Measurements from ENCODE around the gene TRIOBP. TPM values are rescaled to one million over a fixed set of nuclear protein-coding genes. Genes with fewer than 3 reads are reported as not detected.

TRIOBP gene
- total and polyA plus RNA-seq, 2 of the 13 experiments (the other 11 are each of a cell fraction or from before 2014, with no cell fraction given) = 6.1 to 15.4 TPM

DNA sequence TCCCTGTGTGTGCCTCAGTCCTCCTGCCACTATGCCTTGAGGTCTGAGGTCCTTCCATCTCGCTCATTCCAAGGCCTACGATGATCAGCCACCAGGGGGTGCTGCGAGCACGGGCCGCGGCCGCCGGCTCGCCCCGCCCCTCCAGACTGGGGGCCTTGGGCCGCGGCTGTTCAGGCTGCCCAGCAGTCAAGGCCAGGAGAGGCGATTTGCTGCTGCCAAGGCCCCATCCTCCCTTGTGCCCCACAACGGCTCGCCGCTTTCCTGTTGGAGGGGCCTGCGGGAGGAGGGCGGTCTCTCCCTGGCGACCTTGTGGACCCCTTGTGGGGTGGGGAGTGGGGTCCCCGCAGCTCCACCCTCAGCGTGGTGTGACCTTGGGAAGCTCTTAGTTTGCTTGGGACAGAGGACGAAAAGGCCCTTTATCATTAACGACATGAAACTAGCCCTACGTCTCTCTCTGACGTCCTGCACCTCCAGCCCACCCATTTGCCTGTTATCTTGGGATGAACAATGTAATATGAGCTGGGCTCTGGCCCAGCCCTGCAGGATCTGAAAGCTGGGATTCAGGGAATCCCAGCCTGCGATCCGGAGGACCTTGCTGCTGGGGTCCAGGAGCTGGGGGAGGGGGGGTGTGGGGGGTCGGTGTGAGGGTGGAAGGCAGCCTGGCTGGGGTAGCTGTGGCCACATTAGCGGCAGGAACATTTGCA, 121.0 kb downstream of the TRIOBP start (continued):
- TF ChIP-seq IKZF1 (IDR thresholded peaks at IDR 0.05) (no peak), TSC22D2 (CRISPR knock-in tag; IDR thresholded peaks at IDR 0.05; ENCODE audit: borderline replicate concordance) (0 out of 2 replicates have a peak, but pooled peaks have one; percentile 72), RCOR2 (CRISPR knock-in tag; IDR thresholded peaks at IDR 0.05) (peak; percentile 50; the same call in 1 of the 2 replicates), LCORL (IDR thresholded peaks at IDR 0.05) (no peak), LCORL (CRISPR knock-in tag; IDR thresholded peaks at IDR 0.05) (peak; percentile 95), ZNF501 (CRISPR knock-in tag; IDR thresholded peaks at IDR 0.05) (peak; percentile 92), NCOA5 (CRISPR knock-in tag; IDR thresholded peaks at IDR 0.05) (no peak), TARDBP (CRISPR knock-in tag; IDR thresholded peaks at IDR 0.05) (peak; percentile 91), MAZ (IDR thresholded peaks at IDR 0.05; ENCODE audit: borderline replicate concordance, low read depth, low read length) (peak; percentile 93), MAZ (CRISPR knock-in tag; IDR thresholded peaks at IDR 0.05; ENCODE audit: low read depth) (peak; percentile 96), ZNF430 (CRISPR knock-in tag; IDR thresholded peaks at IDR 0.05) (peak; percentile 85; the same call in 1 of the 2 replicates), ZMAT3 (CRISPR knock-in tag; conservative IDR thresholded peaks at IDR 0.05) (0 out of 2 replicates have a peak, but pooled peaks have one; percentile 83), SAFB2 (CRISPR knock-in tag; IDR thresholded peaks at IDR 0.05; ENCODE audit: borderline replicate concordance, low read depth) (peak; percentile 43; the same call in 1 of the 2 replicates), CEBPB (IDR thresholded peaks at IDR 0.05; ENCODE audit: borderline replicate concordance, low read depth, low read length) (no peak), ZBTB7A (CRISPR knock-in tag; IDR thresholded peaks at IDR 0.05) (peak; percentile 89), RBFOX2 (IDR thresholded peaks at IDR 0.05; ENCODE audit: low read depth, low read length) (peak; percentile 83), ZNF326 (CRISPR knock-in tag; IDR thresholded peaks at IDR 0.05; ENCODE audit: borderline replicate concordance) (no peak), EEA1 (CRISPR knock-in tag; IDR thresholded peaks at IDR 0.05; ENCODE audit: borderline replicate concordance) (0 out of 2 replicates have a peak, but pooled peaks have one; percentile 21), ZNF432 (CRISPR knock-in tag; IDR thresholded peaks at IDR 0.05; ENCODE audit: borderline replicate concordance) (no peak), NFIC (IDR thresholded peaks at IDR 0.05; ENCODE audit: low read length) (no peak)
- TF ChIP-seq, protein P1, sequence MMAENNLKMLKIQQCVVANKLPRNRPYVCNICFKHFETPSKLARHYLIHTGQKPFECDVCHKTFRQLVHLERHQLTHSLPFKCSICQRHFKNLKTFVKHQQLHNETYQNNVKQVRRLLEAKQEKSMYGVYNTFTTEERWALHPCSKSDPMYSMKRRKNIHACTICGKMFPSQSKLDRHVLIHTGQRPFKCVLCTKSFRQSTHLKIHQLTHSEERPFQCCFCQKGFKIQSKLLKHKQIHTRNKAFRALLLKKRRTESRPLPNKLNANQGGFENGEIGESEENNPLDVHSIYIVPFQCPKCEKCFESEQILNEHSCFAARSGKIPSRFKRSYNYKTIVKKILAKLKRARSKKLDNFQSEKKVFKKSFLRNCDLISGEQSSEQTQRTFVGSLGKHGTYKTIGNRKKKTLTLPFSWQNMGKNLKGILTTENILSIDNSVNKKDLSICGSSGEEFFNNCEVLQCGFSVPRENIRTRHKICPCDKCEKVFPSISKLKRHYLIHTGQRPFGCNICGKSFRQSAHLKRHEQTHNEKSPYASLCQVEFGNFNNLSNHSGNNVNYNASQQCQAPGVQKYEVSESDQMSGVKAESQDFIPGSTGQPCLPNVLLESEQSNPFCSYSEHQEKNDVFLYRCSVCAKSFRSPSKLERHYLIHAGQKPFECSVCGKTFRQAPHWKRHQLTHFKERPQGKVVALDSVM (CRISPR knock-in tag; IDR thresholded peaks at IDR 0.05) = peak; percentile 67
- TF ChIP-seq, protein P2, sequence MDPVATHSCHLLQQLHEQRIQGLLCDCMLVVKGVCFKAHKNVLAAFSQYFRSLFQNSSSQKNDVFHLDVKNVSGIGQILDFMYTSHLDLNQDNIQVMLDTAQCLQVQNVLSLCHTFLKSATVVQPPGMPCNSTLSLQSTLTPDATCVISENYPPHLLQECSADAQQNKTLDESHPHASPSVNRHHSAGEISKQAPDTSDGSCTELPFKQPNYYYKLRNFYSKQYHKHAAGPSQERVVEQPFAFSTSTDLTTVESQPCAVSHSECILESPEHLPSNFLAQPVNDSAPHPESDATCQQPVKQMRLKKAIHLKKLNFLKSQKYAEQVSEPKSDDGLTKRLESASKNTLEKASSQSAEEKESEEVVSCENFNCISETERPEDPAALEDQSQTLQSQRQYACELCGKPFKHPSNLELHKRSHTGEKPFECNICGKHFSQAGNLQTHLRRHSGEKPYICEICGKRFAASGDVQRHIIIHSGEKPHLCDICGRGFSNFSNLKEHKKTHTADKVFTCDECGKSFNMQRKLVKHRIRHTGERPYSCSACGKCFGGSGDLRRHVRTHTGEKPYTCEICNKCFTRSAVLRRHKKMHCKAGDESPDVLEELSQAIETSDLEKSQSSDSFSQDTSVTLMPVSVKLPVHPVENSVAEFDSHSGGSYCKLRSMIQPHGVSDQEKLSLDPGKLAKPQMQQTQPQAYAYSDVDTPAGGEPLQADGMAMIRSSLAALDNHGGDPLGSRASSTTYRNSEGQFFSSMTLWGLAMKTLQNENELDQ (CRISPR knock-in tag; IDR thresholded peaks at IDR 0.05; ENCODE audit: borderline replicate concordance) = no peak
- TF ChIP-seq, protein P3, sequence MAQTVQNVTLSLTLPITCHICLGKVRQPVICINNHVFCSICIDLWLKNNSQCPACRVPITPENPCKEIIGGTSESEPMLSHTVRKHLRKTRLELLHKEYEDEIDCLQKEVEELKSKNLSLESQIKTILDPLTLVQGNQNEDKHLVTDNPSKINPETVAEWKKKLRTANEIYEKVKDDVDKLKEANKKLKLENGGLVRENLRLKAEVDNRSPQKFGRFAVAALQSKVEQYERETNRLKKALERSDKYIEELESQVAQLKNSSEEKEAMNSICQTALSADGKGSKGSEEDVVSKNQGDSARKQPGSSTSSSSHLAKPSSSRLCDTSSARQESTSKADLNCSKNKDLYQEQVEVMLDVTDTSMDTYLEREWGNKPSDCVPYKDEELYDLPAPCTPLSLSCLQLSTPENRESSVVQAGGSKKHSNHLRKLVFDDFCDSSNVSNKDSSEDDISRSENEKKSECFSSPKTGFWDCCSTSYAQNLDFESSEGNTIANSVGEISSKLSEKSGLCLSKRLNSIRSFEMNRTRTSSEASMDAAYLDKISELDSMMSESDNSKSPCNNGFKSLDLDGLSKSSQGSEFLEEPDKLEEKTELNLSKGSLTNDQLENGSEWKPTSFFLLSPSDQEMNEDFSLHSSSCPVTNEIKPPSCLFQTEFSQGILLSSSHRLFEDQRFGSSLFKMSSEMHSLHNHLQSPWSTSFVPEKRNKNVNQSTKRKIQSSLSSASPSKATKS (CRISPR knock-in tag; IDR thresholded peaks at IDR 0.05) = no peak
